Esophagus muscularis mucosa (tissue), 4 donors: ENCODE data around the gene SENP7. TPM values are rescaled to one million over a fixed set of nuclear protein-coding genes. Genes with fewer than 3 reads are reported as not detected.

ENCODE experiments used
- DNase-seq: peaks from one replicate; pipeline ENCODE4 v3.0.0-alpha.2; 2017; ENCODE audit errors: extremely low spot score
- H3K27ac ChIP-seq, 4 donors: fragments of 200-600 bp; sonication (generic); replicated peaks in 1 of 4; 1 replicate in 3 of 4; 2 replicates in 1 of 4; pipeline ENCODE4 v1.5.1; 2016 to 2019; ENCODE audit warnings: mild to moderate bottlenecking in 1 of 4
- H3K27me3 ChIP-seq, 4 donors: fragments of 200-600 bp; sonication (generic); one replicate each; pipeline versions ENCODE4 v1.5.1 to v1.6.0; 2016 to 2019
- H3K36me3 ChIP-seq, 4 donors: fragments of 200-600 bp; sonication (generic); one replicate each; pipeline ENCODE4 v1.5.1; 2016 to 2019
- H3K4me1 ChIP-seq, 4 donors: fragments of 200-600 bp; sonication (generic); one replicate each; pipeline ENCODE4 v1.5.1; 2016 to 2019
- H3K4me3 ChIP-seq, 4 donors: fragments of 200-600 bp; sonication (generic); 1 replicate in 2 of 4; 2 replicates in 2 of 4; pipeline ENCODE4 v1.5.1; 2016 to 2019; ENCODE audit warnings: mild to moderate bottlenecking in 4 of 4, moderate library complexity in 1 of 4
- H3K9me3 ChIP-seq, 4 donors: fragments of 200-600 bp; sonication (generic); 1 replicate in 3 of 4; 2 replicates in 1 of 4; pipeline ENCODE4 v1.5.1; 2016 to 2019
- CTCF ChIP-seq, 3 experiments: fragments of 200-600 bp in 2 of 3; fragments of 450-650 bp in 1 of 3; sonication (generic) in 2 of 3; IDR thresholded peaks; one replicate each; pipeline ENCODE4 v1.5.1; 2017 to 2019; ENCODE audit warnings: antibody characterized with exemption in 3 of 3, mild to moderate bottlenecking in 2 of 3, moderate library complexity in 1 of 3
- EP300 ChIP-seq: sonication (generic); formaldehyde crosslinking; IDR thresholded peaks from one replicate; pipeline ENCODE4 v1.6.1; 2017; ENCODE audit warnings: antibody characterized with exemption
- POLR2A ChIP-seq: fragments of 450-650 bp; IDR thresholded peaks from one replicate; pipeline ENCODE4 v1.6.1; 2017; ENCODE audit warnings: antibody characterized with exemption, moderate library complexity, mild to moderate bottlenecking, low read depth
- POLR2AphosphoS5 ChIP-seq, 2 donors: sonication (generic); formaldehyde crosslinking; IDR thresholded peaks; one replicate each; pipeline ENCODE4 v1.6.1; 2017; ENCODE audit warnings: antibody characterized with exemption in 2 of 2
- WGBS: methylation state at CpG from one replicate; pipeline ENCODE4 v1.1.5; 2018; 5-methylcytosine and 5-hydroxymethylcytosine counted together
- intact Hi-C: fragments of 100-400 bp; cut with DNase I; formaldehyde crosslinking; loops from one replicate; pipeline ENCODE4 v1.15.1; 2023
- total RNA-seq, 4 donors: library from RNA; depleted of rRNA; stranded (reverse); fragments of >200 nt; gene quantifications; one replicate each; pipeline versions ENCODE4 v1.1.0 to v1.2.1, GENCODE V29; 2016

The SENP7 gene
- total RNA-seq, 4 donors from 2014 or later: 13.7 to 23.3 (median 15.9) TPM

- H3K9me3 ChIP-seq: no peaks in the 10 kb centered on the region
- H3K4me1 ChIP-seq: peaks cover 17 to 34% (median 26%) of the 10 kb centered on the region in 4 donors
- TF ChIP-seq CTCF (IDR thresholded peaks at IDR 0.05): no peak
- TF ChIP-seq POLR2A: no peak
- TF ChIP-seq POLR2AphosphoS5 (IDR thresholded peaks at IDR 0.05): no peak
- no peak for DNase-seq
- intact Hi-C loops: loop anchor here (5.0 kb wide), 1 partner anchor 50 kb away; the partner anchor contains the start of gene TRMT10C
- peaks cover 0 to 3% (median 0%) of the 10 kb centered on the region in 4 donors for H3K36me3 ChIP-seq
- peak overlapping the region; percentile 73 to 97 (median 91) for H3K4me3 ChIP-seq
- peaks cover 0 to 9% (median 0%) of the 10 kb centered on the region in 4 donors for H3K27me3 ChIP-seq
- H3K27ac ChIP-seq: peak overlapping the region; percentile 86 to 97 (median 96)
- WGBS: under 1% methylated on average over 9 of the region's 9 CpGs
These were observed 691 bp downstream of the SENP7 start for GRCh38 chr3:101512396-101512645.

GRCh38 chr3:101509811-101510210 is 3.2 kb downstream of the SENP7 start:
- TF ChIP-seq POLR2AphosphoS5 (IDR thresholded peaks at IDR 0.05): no peak
- peaks cover 0 to 4% (median under 1%) of the 10 kb centered on the region in 4 donors for H3K36me3 ChIP-seq
- H3K9me3 ChIP-seq: no peaks in the 10 kb centered on the region
- no peak for DNase-seq
- H3K27ac ChIP-seq: no peak overlapping the region
- 77% methylated on average over 3 of the region's 3 CpGs for WGBS
- no peaks in the 10 kb centered on the region for H3K27me3 ChIP-seq
- intact Hi-C loops: loop anchor here (5.0 kb wide), 1 partner anchor 52 kb away; the partner anchor contains the start of gene TRMT10C
- H3K4me3 ChIP-seq: no peak overlapping the region
- peaks cover 17 to 34% (median 26%) of the 10 kb centered on the region in 4 donors for H3K4me1 ChIP-seq

GRCh38 chr3:101509281-101509680 is 3.7 kb downstream of the SENP7 start:
- WGBS: 97% methylated on average over 3 of the region's 3 CpGs
- Histone ChIP-seq H3K4me3 (no peak overlapping the region), H3K27ac (no peak overlapping the region), H3K36me3 (peaks cover 0 to 7% (median 3%) of the 10 kb centered on the region in 4 donors), H3K27me3 (no peaks in the 10 kb centered on the region), H3K4me1 (peaks cover 17 to 34% (median 26%) of the 10 kb centered on the region in 4 donors), H3K9me3 (no peaks in the 10 kb centered on the region)
- no peak for DNase-seq
- TF ChIP-seq EP300 (no peak), POLR2A (no peak), CTCF (IDR thresholded peaks at IDR 0.05) (no peak), POLR2AphosphoS5 (IDR thresholded peaks at IDR 0.05) (no peak)
- intact Hi-C loops: no loop called here

DNA sequence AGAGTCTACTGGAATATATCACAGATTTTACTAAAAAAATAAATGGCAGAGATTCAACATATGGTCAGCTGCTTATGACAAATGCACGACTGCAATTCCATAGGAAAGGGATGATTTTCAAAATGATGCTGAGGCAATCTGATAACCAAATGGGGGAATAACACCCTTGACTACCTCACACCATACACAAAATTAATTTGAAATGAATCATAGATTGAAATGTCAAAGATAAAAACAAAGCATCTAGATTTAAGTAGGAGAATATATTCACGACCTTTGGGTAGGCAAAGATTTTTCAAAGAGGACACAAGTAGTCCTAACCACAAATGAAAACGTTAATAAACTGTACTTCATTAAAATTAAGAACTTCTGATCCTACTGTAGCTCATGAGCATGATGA is 11.2 kb downstream of the SENP7 start:
- H3K9me3 ChIP-seq: no peaks in the 10 kb centered on the region
- no peak overlapping the region for H3K27ac ChIP-seq
- no peak overlapping the region for H3K4me3 ChIP-seq
- peaks cover 0 to 20% (median 6%) of the 10 kb centered on the region in 4 donors for H3K36me3 ChIP-seq
- no peaks in the 10 kb centered on the region for H3K4me1 ChIP-seq
- TF ChIP-seq CTCF (IDR thresholded peaks at IDR 0.05) (no peak), POLR2AphosphoS5 (IDR thresholded peaks at IDR 0.05) (no peak), POLR2A (no peak), EP300 (no peak)
- H3K27me3 ChIP-seq: no peaks in the 10 kb centered on the region
- WGBS: 83% methylated on average over 3 of the region's 3 CpGs
- intact Hi-C loops: no loop called here
- no peak for DNase-seq

GRCh38 chr3:101500208-101500607 is 12.8 kb downstream of the SENP7 start:
- no peaks in the 10 kb centered on the region for H3K27me3 ChIP-seq
- no peaks in the 10 kb centered on the region for H3K4me1 ChIP-seq
- H3K36me3 ChIP-seq: peaks cover 0 to 20% (median 6%) of the 10 kb centered on the region in 4 donors
- no peak for DNase-seq
- intact Hi-C loops: no loop called here
- no peak overlapping the region for H3K27ac ChIP-seq
- 85% methylated on average over 1 of the region's 1 CpG for WGBS
- H3K4me3 ChIP-seq: no peak overlapping the region
- H3K9me3 ChIP-seq: no peaks in the 10 kb centered on the region
- TF ChIP-seq POLR2AphosphoS5 (IDR thresholded peaks at IDR 0.05): no peak
- TF ChIP-seq EP300: no peak
- TF ChIP-seq POLR2A: no peak
- no peak for TF ChIP-seq CTCF (IDR thresholded peaks at IDR 0.05)
